Transverse colon (tissue), 4 donors: ENCODE results near the gene RPTOR. TPM values are rescaled to one million over a fixed set of nuclear protein-coding genes. Genes with fewer than 3 reads are reported as not detected.

ENCODE experiments used
- DNase-seq: peaks from one replicate; pipeline ENCODE4 v3.0.0-alpha.2; 2019
- H3K27ac ChIP-seq, 4 donors: fragments of 200-600 bp; sonication (generic); 2 replicates each; pipeline ENCODE4 v1.5.1; 2016 to 2018; ENCODE audit warnings: inconsistent platforms in 4 of 4
- H3K27me3 ChIP-seq: fragments of 200-600 bp; sonication (generic); 2 replicates; pipeline ENCODE4 v1.5.1; 2017; ENCODE audit warnings: inconsistent platforms
- H3K36me3 ChIP-seq, 4 donors: fragments of 200-600 bp; sonication (generic); 2 replicates each; pipeline ENCODE4 v1.5.1; 2017 to 2019; ENCODE audit warnings: inconsistent platforms in 4 of 4
- H3K4me1 ChIP-seq, 4 donors: fragments of 200-600 bp; sonication (generic); 2 replicates each; pipeline ENCODE4 v1.5.1; 2017 to 2020; ENCODE audit warnings: inconsistent platforms in 4 of 4
- H3K4me3 ChIP-seq, 4 donors: fragments of 200-600 bp; sonication (generic); 1 replicate in 1 of 4; 2 replicates in 3 of 4; pipeline versions ENCODE4 v1.5.1 to v1.6.1; 2017 to 2019; ENCODE audit warnings: inconsistent platforms in 4 of 4
- H3K9me3 ChIP-seq, 2 donors: fragments of 200-600 bp; sonication (generic); 2 replicates each; pipeline ENCODE4 v1.5.1; 2017 to 2019; ENCODE audit warnings: inconsistent platforms in 2 of 2
- CTCF ChIP-seq, 5 experiments: fragments of 200-600 bp in 3 of 5; fragments of 450-650 bp in 2 of 5; sonication (generic) in 3 of 5; IDR thresholded peaks; 1 replicate in 2 of 5; 2 replicates in 3 of 5; pipeline ENCODE4 v1.5.1; 2016 to 2017; ENCODE audit warnings: antibody characterized with exemption in 5 of 5, inconsistent platforms in 3 of 5, mild to moderate bottlenecking in 2 of 5, moderate library complexity in 1 of 5
- EP300 ChIP-seq: sonication (generic); formaldehyde crosslinking; IDR thresholded peaks from one replicate; pipeline ENCODE4 v1.6.1; 2017; ENCODE audit warnings: antibody characterized with exemption, low read depth
- POLR2A ChIP-seq: fragments of 450-650 bp; IDR thresholded peaks from one replicate; pipeline ENCODE4 v1.6.1; 2016; ENCODE audit warnings: antibody characterized with exemption, mild to moderate bottlenecking, moderate library complexity
- POLR2AphosphoS5 ChIP-seq, 3 donors: sonication (generic); formaldehyde crosslinking; IDR thresholded peaks; one replicate each; pipeline ENCODE4 v1.6.1; 2016; ENCODE audit warnings: antibody characterized with exemption in 3 of 3
- WGBS, 2 donors: methylation state at CpG; one replicate each; pipeline ENCODE4 v1.1.5; 2018; ENCODE audit warnings: low coverage in 1 of 2; 5-methylcytosine and 5-hydroxymethylcytosine counted together
- in situ Hi-C, 4 donors: fragments of 200-750 bp; cut with MboI; loops; one replicate each; pipeline versions ENCODE4 v1.15.0 to v1.15.1; 2017; ENCODE audit warnings: low sequenced_read_pairs in 3 of 4, low pct_ligation_motif_present in 1 of 4, low pct_unique_long_range_greater_than_20kb in 1 of 4
- intact Hi-C: fragments of 100-400 bp; cut with DNase I; formaldehyde crosslinking; loops from one replicate; pipeline ENCODE4 v1.15.1; 2023; ENCODE audit warnings: low total_unique reads
- total RNA-seq, 4 donors: library from RNA; depleted of rRNA; stranded (reverse); fragments of >200 nt; gene quantifications; one replicate each; pipeline ENCODE4 v1.1.0, GENCODE V29; 2016

Gene RPTOR
- total RNA-seq, 4 donors from 2014 or later = 28.9 to 79.3 (median 48.0) TPM

GRCh38 chr17:80769936-80770625 is 225.4 kb downstream of the RPTOR start:
- Histone ChIP-seq H3K27ac (no peak overlapping the region), H3K36me3 (no peaks in the 10 kb centered on the region), H3K4me1 (peaks cover 3 to 23% (median 7%) of the 10 kb centered on the region in 4 donors), H3K27me3 (no peaks in the 10 kb centered on the region), H3K9me3 (no peaks in the 10 kb centered on the region), H3K4me3 (no peak overlapping the region)
- in situ Hi-C loops (no loop called here), intact Hi-C loops (loop anchor here (10.0 kb wide), 1 partner anchor 205 kb away; no protein-coding TSS in a partner anchor)
- TF ChIP-seq EP300 = no peak
- no peak for TF ChIP-seq POLR2A
- no peak for TF ChIP-seq POLR2AphosphoS5 (IDR thresholded peaks at IDR 0.05)
- no peak for TF ChIP-seq CTCF (IDR thresholded peaks at IDR 0.05)
- 86 to 93% methylated on average over 8 to 19 of the region's 19 CpGs for WGBS, 2 donors
- DNase-seq = no peak

DNA sequence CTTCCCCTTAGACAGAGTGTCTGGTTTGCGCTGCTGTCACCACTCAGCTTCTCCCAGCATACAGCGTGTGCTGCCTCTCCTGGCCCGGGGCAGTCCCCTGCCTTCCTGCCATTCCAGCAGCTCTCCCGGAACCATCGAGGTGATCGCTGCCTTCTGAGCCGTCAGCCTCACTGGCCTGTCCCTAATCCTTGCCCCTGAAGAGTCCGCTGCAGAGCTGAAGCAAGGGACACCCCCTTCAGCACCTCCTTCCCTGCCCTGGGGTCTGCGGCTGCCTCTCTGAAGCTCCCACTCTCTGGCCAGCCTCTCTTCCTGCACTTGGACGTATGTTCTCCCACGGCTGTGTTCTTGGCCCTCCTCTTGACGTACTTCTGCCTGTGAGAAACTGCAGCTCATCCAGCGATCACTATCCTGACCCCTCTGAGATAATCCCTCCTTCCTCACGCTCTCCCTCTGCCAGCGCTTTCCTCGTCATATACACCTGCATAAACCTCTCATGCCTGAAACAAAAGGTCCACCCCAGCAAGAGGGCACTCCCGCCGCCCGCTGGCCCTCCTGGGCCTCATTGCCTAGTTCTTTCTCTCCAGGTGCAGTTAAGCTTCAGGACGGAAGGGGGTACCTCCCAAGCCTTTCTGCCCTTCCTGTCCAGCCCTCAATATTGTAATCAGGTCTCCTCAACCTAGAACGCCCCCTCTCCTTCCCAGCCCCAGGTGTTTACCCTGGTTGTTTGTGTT is 226.4 kb downstream of the RPTOR start:
- in situ Hi-C loops = no loop called here
- H3K27me3 ChIP-seq = no peaks in the 10 kb centered on the region
- H3K27ac ChIP-seq = no peak overlapping the region
- no peaks in the 10 kb centered on the region for H3K36me3 ChIP-seq
- DNase-seq = no peak
- WGBS, 2 donors = 93 to 100% methylated on average over 5 to 19 of the region's 21 CpGs
- intact Hi-C loops = no loop called here
- H3K4me1 ChIP-seq = peaks cover 3 to 27% (median 7%) of the 10 kb centered on the region in 4 donors
- H3K4me3 ChIP-seq = no peak overlapping the region
- H3K9me3 ChIP-seq = no peaks in the 10 kb centered on the region
- TF ChIP-seq CTCF (IDR thresholded peaks at IDR 0.05) (no peak), EP300 (no peak), POLR2A (no peak), POLR2AphosphoS5 (IDR thresholded peaks at IDR 0.05) (no peak)

DNA sequence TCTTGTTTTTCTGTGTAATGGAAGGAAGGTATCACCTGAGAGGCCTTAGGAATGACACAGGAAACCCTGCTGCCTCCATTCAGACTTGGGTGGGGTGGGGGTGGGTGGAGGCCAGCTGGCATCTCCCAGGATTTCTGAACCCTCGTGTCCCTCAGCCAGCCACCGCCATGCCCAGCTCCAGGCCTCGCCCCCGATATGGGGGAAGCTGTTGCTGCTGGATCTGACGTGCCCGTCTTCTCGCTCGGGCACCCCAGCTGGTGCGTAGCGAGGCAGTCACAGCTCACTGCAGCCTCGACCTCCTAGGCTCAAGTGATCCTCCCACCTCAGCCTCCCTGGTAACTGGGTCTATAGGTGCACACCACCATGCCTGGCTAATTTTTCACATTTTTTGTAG is 227.0 kb downstream of the RPTOR start:
- TF ChIP-seq EP300 (no peak), POLR2AphosphoS5 (IDR thresholded peaks at IDR 0.05) (no peak), CTCF (IDR thresholded peaks at IDR 0.05) (no peak), POLR2A (no peak)
- Histone ChIP-seq H3K9me3 (no peaks in the 10 kb centered on the region), H3K4me3 (no peak overlapping the region), H3K36me3 (no peaks in the 10 kb centered on the region), H3K4me1 (peaks cover 3 to 27% (median 7%) of the 10 kb centered on the region in 4 donors), H3K27me3 (no peaks in the 10 kb centered on the region), H3K27ac (no peak overlapping the region)
- DNase-seq = no peak
- intact Hi-C loops (no loop called here), in situ Hi-C loops (no loop called here)
- WGBS, 2 donors = 89% methylated on average over 11 of the region's 11 CpGs; no CpG with 5 or more reads in 1 of the 2 donors

DNA sequence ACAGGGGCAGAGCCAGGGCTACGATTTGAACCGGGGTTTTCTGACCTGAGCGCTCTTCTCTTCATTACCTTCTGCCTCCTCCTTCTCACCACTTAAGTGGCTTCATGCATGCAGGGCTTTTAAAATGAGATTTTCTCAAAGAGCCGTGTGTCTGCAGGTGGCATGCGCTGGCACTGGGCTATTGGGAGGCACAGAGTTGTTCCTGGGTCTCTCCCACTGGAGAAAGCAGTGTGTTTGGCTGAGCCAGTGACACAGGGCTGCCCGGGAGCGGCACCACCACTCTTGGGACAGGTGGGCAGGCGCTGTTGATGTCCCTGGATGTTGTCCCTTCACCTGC is 228.2 kb downstream of the RPTOR start:
- Histone ChIP-seq H3K27ac (peak overlapping the region; percentile 51 to 87 (median 69)), H3K27me3 (no peaks in the 10 kb centered on the region), H3K4me3 (no peak overlapping the region), H3K4me1 (peaks cover 3 to 27% (median 7%) of the 10 kb centered on the region in 4 donors), H3K9me3 (no peaks in the 10 kb centered on the region), H3K36me3 (no peaks in the 10 kb centered on the region)
- intact Hi-C loops (no loop called here), in situ Hi-C loops (no loop called here)
- TF ChIP-seq POLR2A (no peak), EP300 (no peak), CTCF (IDR thresholded peaks at IDR 0.05) (no peak), POLR2AphosphoS5 (IDR thresholded peaks at IDR 0.05) (no peak)
- 87 to 100% methylated on average over 2 to 8 of the region's 8 CpGs for WGBS, 2 donors
- no peak for DNase-seq
